ENCODE measurements around the gene ITGA1. TPM values are rescaled to one million over a fixed set of nuclear protein-coding genes. Genes with fewer than 3 reads are reported as not detected.
"Not testable (repeated sequence)": the region's sequence is repeated elsewhere in the genome, so short reads cannot be mapped to it uniquely, and the experiment has no call there.

Gene ITGA1
- total RNA-seq, 1 donor from 2014 or later, result 84.4 TPM

DNA sequence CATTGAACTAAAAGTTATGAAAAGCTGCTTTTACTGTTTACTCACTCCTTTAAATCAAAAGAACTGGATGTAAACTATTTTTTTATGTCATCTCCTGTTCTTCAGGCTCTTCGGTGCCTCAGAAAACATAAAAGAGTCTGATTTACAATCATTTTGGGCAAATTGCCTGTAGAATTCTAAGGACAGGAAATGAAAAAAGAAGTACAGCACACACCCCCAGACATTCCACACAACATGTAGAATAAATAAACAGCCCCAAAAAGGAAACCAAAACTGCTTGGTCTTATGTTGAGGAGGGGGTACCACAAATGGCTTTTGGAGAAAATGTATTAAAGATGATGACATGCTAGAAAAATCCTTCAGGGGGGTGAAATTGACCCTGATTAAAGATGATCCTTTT, 57.2 kb downstream of the ITGA1 start:
- Histone ChIP-seq H3K36me3 (no peaks in the 10 kb centered on the region), H3K27ac (no peak overlapping the region), H3K4me3 (no peak overlapping the region), H3K9me3 (no peaks in the 10 kb centered on the region), H3K4me1 (peaks cover 11% of the 10 kb centered on the region), H3K27me3 (ENCODE audit: low read depth) (no peaks in the 10 kb centered on the region)
- intact Hi-C loops (cut with DNase I), result no loop called here
- TF ChIP-seq, protein P1, sequence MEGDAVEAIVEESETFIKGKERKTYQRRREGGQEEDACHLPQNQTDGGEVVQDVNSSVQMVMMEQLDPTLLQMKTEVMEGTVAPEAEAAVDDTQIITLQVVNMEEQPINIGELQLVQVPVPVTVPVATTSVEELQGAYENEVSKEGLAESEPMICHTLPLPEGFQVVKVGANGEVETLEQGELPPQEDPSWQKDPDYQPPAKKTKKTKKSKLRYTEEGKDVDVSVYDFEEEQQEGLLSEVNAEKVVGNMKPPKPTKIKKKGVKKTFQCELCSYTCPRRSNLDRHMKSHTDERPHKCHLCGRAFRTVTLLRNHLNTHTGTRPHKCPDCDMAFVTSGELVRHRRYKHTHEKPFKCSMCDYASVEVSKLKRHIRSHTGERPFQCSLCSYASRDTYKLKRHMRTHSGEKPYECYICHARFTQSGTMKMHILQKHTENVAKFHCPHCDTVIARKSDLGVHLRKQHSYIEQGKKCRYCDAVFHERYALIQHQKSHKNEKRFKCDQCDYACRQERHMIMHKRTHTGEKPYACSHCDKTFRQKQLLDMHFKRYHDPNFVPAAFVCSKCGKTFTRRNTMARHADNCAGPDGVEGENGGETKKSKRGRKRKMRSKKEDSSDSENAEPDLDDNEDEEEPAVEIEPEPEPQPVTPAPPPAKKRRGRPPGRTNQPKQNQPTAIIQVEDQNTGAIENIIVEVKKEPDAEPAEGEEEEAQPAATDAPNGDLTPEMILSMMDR (IDR thresholded peaks at IDR 0.05), result no peak
- DNase-seq, result no peak
- no peak for ATAC-seq

DNA sequence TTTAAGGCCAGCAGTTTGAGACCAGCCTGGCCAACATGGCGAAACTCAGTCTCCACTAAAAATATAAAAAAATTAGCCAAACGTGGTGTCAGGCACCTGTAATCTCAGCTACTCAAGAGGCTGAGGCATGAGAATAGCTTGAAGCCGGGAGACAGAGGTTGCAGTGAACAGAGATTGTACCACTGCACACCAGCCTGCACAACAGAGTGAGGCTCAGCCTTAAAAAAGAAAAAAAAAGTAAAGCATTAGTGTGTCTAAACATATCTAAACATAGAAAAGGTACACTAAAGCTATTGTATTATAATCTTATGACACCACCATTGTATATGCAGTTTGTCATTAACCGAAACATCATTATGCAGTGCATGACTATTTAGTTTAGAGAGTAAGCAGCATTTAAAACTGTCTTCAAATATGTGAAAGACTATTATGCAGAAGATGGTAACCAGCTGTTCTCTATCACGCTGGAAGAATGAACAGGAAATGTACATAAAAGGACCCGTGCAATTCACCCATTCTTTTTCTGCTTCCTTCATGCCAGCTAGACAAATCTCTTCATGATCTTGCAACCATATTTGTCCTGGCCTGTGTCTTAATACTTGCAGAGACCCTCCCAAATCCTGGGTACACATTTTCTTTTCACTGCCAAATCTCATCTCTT, 58.6 kb downstream of the ITGA1 start:
- H3K27ac ChIP-seq, result no peak overlapping the region
- DNase-seq (no peak), ATAC-seq (no peak)
- H3K4me1 ChIP-seq, result peaks cover 11% of the 10 kb centered on the region
- TF ChIP-seq, protein P1 (IDR thresholded peaks at IDR 0.05), result no peak
- no peaks in the 10 kb centered on the region for H3K9me3 ChIP-seq
- no peaks in the 10 kb centered on the region for H3K27me3 ChIP-seq (ENCODE audit: low read depth)
- intact Hi-C loops (cut with DNase I), result no loop called here
- H3K4me3 ChIP-seq, result no peak overlapping the region
- H3K36me3 ChIP-seq, result no peaks in the 10 kb centered on the region

GRCh38 chr5:52848688-52849087, 61.0 kb downstream of the ITGA1 start:
- intact Hi-C loops (cut with DNase I); ATAC-seq; H3K4me3 ChIP-seq: not testable (repeated sequence)

DNA sequence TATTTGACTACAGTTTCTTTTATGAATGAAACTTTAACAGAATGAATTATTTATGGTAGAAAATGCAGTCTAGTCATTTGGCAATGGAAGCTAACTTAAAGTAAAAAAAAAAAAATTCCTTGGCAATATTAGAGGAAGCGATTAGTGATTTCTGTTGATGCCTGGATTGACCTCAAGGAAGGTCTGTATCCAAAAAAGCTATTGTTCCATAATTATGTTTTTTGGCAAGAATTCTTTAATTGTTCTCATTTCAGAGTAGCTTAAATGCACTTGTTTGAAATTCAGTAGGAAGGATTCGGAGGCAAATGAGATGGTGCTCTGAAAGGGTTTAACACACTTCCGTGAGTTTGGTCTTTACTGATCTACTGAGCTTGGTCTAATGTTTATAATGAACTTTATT, 61.8 kb downstream of the ITGA1 start:
- TF ChIP-seq, protein P1 (IDR thresholded peaks at IDR 0.05), result no peak
- Histone ChIP-seq H3K4me1 (peaks cover 24% of the 10 kb centered on the region), H3K27me3 (ENCODE audit: low read depth) (no peaks in the 10 kb centered on the region), H3K27ac (no peak overlapping the region), H3K9me3 (no peaks in the 10 kb centered on the region), H3K4me3 (no peak overlapping the region), H3K36me3 (no peaks in the 10 kb centered on the region)
- DNase-seq, result no peak
- ATAC-seq, result no peak
- intact Hi-C loops (cut with DNase I), result no loop called here

More at GRCh38 chr5:52848688-52849087, 61.0 kb downstream of the ITGA1 start:
- not testable (repeated sequence) for H3K27me3 ChIP-seq (ENCODE audit: low read depth); H3K27ac ChIP-seq; H3K9me3 ChIP-seq; H3K36me3 ChIP-seq; DNase-seq
- H3K4me1 ChIP-seq, result peaks cover 16% of the 10 kb centered on the region

GRCh38 chr5:52853650-52854049, 65.9 kb downstream of the ITGA1 start:
- TF ChIP-seq, protein P1 (IDR thresholded peaks at IDR 0.05), result no peak
- H3K36me3 ChIP-seq, result no peaks in the 10 kb centered on the region
- no peak overlapping the region for H3K27ac ChIP-seq
- H3K4me3 ChIP-seq, result no peak overlapping the region
- no peaks in the 10 kb centered on the region for H3K27me3 ChIP-seq (ENCODE audit: low read depth)
- no peaks in the 10 kb centered on the region for H3K9me3 ChIP-seq
- H3K4me1 ChIP-seq, result peaks cover 14% of the 10 kb centered on the region
- ATAC-seq (no peak), DNase-seq (no peak)
- intact Hi-C loops (cut with DNase I), result no loop called here

DNA sequence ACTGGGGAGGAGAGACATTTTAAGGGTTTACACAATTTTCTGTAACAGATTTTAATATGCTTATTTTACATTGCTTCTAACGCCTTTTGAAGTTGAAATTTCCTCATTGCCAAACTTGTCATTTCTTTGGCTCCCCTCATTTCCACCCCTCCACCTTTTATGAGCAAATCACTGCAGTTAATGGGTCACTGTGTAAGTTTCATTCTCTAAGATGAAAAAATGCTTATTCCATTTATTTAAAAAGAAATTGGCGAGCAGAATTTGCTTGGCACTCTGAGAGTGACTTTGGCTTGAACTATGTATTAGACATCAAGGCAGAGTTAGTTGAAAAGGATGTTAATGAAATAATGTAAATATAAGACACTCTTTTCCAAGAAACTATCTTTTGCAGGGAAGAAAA, 66.6 kb downstream of the ITGA1 start:
- Histone ChIP-seq H3K27ac (no peak overlapping the region), H3K4me3 (no peak overlapping the region), H3K9me3 (no peaks in the 10 kb centered on the region), H3K4me1 (peaks cover 14% of the 10 kb centered on the region), H3K27me3 (ENCODE audit: low read depth) (no peaks in the 10 kb centered on the region), H3K36me3 (no peaks in the 10 kb centered on the region)
- TF ChIP-seq, protein P1 (IDR thresholded peaks at IDR 0.05), result no peak
- intact Hi-C loops (cut with DNase I), result no loop called here
- DNase-seq (no peak), ATAC-seq (no peak)

Measured in lower lobe of right lung (tissue), 2 donors.